ENCODE data around the gene HTR6.

HTR6 gene

GRCh38 chr1:19654886-19655717, 9.6 kb upstream of the HTR6 start:
- no peak overlapping the region for H3K4me3 ChIP-seq (ENCODE audit: low read depth, low read length)
- no peak for DNase-seq (ENCODE audit: low read depth)

- DNase-seq (ENCODE audit: low read depth), result no peak
- no peak overlapping the region for H3K4me3 ChIP-seq (ENCODE audit: low read depth, low read length)
Observed at GRCh38 chr1:19655718-19656080, 9.0 kb upstream of the HTR6 start.

DNA sequence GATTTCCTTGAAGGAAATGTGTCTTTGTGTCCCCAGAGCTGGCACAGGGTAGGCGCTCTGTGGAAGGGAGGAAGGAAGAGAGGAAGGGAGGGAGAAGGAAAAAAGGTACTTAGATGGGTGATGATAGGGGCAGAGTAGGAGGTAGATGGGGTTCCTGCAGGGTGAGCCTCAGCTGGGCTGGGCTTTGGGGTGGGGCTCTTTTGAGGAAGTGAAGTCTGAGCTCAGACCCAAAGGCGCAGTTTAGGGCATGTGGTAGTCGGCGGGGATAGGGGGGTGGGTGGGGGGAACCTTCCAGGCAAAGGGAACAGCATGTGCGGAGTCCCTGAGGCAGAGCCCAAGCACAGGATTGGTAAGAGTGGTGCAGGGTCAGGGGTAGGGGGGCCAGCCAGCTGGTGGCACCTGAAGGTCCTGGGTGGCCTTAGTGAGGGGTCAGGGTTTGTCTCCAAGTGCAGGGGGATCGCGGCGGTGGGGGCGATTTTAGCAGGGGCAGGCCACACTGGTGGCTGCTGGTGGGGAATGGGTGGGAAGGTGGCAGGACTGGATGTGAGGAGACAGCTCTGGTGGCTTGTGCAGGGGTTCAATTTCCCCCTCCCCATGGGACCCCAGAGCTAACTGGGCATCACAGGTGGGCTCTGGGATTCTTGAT, 8.4 kb upstream of the HTR6 start:
- DNase-seq (ENCODE audit: low read depth), result no peak
- H3K4me3 ChIP-seq (ENCODE audit: low read depth, low read length), result no peak overlapping the region

DNA sequence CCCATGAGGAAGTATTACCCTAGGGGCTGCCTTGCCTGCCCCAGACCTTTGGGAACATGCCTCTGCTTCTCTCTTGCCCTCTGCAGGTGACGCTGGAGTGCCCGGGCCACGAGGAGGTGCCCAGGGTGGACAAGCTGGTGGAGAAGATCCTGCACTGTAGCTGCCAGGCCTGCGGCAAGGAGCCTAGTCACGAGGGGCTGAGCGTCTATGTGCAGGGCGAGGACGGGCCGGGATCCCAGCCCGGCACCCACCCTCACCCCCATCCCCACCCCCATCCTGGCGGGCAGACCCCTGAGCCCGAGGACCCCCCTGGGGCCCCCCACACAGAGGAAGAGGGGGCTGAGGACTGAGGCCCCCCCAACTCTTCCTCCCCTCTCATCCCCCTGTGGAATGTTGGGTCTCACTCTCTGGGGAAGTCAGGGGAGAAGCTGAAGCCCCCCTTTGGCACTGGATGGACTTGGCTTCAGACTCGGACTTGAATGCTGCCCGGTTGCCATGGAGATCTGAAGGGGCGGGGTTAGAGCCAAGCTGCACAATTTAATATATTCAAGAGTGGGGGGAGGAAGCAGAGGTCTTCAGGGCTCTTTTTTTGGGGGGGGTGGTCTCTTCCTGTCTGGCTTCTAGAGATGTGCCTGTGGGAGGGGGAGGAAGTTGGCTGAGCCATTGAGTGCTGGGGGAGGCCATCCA, 7.8 kb upstream of the HTR6 start:
- DNase-seq (ENCODE audit: low read depth), result no peak
- no peak overlapping the region for H3K4me3 ChIP-seq (ENCODE audit: low read depth, low read length)

GRCh38 chr1:19657511-19657910, 7.2 kb upstream of the HTR6 start:
- no peak overlapping the region for H3K4me3 ChIP-seq (ENCODE audit: low read depth, low read length)
- DNase-seq (ENCODE audit: low read depth), result no peak

DNA sequence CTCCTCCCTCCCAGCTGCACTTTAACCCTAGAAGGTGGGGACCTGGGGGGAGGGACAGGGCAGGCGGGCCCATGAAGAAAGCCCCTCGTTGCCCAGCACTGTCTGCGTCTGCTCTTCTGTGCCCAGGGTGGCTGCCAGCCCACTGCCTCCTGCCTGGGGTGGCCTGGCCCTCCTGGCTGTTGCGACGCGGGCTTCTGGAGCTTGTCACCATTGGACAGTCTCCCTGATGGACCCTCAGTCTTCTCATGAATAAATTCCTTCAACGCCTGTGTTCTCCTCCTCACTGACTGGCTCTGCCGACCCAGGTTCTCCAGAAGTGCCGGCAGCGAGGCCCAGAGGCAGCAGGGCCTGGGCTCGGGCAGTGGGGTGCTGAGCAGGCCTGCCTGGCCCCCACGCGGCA, 6.5 kb upstream of the HTR6 start:
- no peak overlapping the region for H3K4me3 ChIP-seq (ENCODE audit: low read depth, low read length)
- DNase-seq (ENCODE audit: low read depth), result no peak

- no peak for DNase-seq (ENCODE audit: low read depth)
- H3K4me3 ChIP-seq (ENCODE audit: low read depth, low read length), result no peak overlapping the region
Observed at GRCh38 chr1:19661721-19662228, 2.9 kb upstream of the HTR6 start.

- H3K4me3 ChIP-seq (ENCODE audit: low read depth, low read length), result no peak overlapping the region
- DNase-seq (ENCODE audit: low read depth), result no peak
Observed at GRCh38 chr1:19662313-19662712, 2.4 kb upstream of the HTR6 start.

DNA sequence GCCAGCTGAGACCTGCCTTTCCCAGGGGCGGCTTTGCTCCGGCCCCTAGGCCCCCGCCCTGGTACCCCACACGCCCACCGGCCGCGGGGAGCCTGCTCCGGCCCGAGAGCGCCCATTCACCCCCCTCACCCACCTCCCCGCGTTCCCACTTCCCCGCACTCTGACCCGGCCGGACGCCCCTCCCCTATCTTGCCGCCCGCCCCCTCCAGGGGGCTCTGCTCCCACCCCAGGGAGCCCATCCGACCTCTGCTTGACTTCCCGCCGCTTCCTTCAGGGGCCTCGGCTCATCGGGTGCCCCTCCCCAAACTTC, 466 bp downstream of the HTR6 start:
- no peak for DNase-seq (ENCODE audit: low read depth)
- no peak overlapping the region for H3K4me3 ChIP-seq (ENCODE audit: low read depth, low read length)

- H3K4me3 ChIP-seq (ENCODE audit: low read depth, low read length), result no peak overlapping the region
- DNase-seq (ENCODE audit: low read depth), result no peak
Observed at GRCh38 chr1:19665496-19666465, 1.1 kb downstream of the HTR6 start.

- H3K4me3 ChIP-seq (ENCODE audit: low read depth, low read length), result no peak overlapping the region
- DNase-seq (ENCODE audit: low read depth), result no peak
Observed at GRCh38 chr1:19668888-19669287, 4.2 kb downstream of the HTR6 start.

DNA sequence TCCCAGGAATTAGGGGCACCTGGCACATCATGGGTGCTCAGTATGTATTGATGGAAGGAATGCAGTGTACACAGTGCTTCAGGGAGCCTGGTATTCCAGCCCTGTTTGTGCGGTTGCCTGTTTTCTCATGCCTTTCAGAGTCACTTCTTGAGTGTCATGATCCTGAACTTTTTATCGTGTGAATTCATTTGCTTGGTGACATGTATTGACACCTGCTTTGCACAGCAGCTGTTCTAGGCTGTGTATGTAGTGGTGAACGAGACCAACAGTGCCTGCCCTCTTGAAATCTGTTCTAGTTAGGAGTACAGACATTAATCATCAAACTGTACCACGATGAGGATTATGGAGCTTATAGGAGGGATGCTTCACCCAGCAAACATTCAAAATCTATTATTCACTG, 6.1 kb downstream of the HTR6 start:
- no peak overlapping the region for H3K4me3 ChIP-seq (ENCODE audit: low read depth, low read length)
- no peak for DNase-seq (ENCODE audit: low read depth)

DNA sequence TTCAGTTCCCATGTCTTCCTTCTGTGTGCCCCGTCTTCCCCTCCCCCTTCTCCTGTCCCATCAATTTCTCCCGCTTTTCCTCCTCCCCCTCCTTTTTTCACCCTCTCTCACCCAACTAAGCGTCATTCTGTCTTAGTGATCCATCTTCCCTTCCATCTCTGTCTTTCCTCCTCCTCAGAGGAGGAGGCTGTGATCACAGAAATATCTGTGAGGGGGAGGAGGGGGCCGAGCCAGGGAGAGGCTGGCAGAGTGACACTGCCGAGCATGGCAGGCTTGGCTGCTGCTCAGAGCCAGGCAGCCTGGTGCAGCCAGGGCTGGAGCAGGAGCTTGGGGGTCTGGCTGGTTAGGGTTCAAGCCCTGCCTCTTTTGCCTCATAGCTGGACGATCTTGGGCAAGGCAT, 7.6 kb downstream of the HTR6 start:
- no peak for DNase-seq (ENCODE audit: low read depth)
- no peak overlapping the region for H3K4me3 ChIP-seq (ENCODE audit: low read depth, low read length)

- no peak for DNase-seq (ENCODE audit: low read depth)
- no peak overlapping the region for H3K4me3 ChIP-seq (ENCODE audit: low read depth, low read length)
Observed at GRCh38 chr1:19675797-19676196, 11.1 kb downstream of the HTR6 start.

DNA sequence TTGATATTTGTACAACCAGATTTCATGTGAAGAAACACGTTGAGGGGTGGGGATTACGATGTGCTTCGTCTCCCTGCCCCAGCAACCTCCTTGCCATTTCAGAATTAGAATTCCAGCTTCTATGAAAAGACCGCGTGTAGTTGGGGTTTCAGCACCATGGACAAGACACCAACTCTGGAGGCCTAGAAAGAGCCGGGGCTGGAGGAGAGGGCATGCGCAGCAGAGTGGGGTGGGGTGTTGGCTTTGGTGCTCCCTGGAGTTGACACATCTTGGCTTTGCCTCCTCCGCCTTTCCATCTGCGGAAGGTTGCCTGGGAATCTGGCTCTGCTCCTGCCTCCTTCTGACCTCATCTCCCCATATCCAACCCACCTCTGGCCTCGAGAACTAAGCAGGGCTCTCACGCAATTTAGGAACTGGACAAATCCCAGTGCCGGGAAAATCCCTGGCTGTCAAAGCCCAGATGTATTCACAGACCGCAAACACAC, 11.8 kb downstream of the HTR6 start:
- H3K4me3 ChIP-seq (ENCODE audit: low read depth, low read length), result no peak overlapping the region
- DNase-seq (ENCODE audit: low read depth), result peak; percentile 31

DNA sequence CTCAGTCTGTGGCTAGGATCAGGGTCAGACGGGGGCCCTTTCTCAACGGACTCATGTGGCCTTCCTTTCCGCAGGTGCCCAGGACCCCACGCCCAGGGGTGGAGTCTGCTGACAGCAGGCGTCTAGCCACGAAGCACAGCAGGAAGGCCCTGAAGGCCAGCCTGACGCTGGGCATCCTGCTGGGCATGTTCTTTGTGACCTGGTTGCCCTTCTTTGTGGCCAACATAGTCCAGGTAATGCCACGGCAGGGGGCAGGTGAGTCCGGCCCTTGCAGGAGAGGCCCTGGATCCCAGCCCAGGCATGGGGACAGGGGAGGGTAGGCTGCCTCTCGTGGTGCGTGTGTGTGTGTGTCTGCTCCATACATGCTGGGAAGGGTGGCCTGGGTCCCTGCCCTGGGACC, 13.8 kb downstream of the HTR6 start:
- H3K4me3 ChIP-seq (ENCODE audit: low read depth, low read length), result no peak overlapping the region
- no peak for DNase-seq (ENCODE audit: low read depth)

DNA sequence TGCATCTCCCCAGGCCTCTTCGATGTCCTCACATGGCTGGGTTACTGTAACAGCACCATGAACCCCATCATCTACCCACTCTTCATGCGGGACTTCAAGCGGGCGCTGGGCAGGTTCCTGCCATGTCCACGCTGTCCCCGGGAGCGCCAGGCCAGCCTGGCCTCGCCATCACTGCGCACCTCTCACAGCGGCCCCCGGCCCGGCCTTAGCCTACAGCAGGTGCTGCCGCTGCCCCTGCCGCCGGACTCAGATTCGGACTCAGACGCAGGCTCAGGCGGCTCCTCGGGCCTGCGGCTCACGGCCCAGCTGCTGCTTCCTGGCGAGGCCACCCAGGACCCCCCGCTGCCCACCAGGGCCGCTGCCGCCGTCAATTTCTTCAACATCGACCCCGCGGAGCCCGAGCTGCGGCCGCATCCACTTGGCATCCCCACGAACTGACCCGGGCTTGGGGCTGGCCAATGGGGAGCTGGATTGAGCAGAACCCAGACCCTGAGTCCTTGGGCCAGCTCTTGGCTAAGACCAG, 14.3 kb downstream of the HTR6 start:
- DNase-seq (ENCODE audit: low read depth), result no peak
- no peak overlapping the region for H3K4me3 ChIP-seq (ENCODE audit: low read depth, low read length)

GRCh38 chr1:19679691-19680090, 15.0 kb downstream of the HTR6 start:
- DNase-seq (ENCODE audit: low read depth), result no peak
- no peak overlapping the region for H3K4me3 ChIP-seq (ENCODE audit: low read depth, low read length)

- no peak overlapping the region for H3K4me3 ChIP-seq (ENCODE audit: low read depth, low read length)
- DNase-seq (ENCODE audit: low read depth), result no peak
Observed at GRCh38 chr1:19680644-19681043, 16.0 kb downstream of the HTR6 start.
